Activated CD8-positive, alpha-beta T cell treated with anti-CD3 and anti-CD28 coated beads, Interleukin-2, amount 10 ng/mL, durations not matched to agents 7 days and 5 days (primary cell): ENCODE results near the gene PAX9. TPM values are rescaled to one million over a fixed set of nuclear protein-coding genes. Genes with fewer than 3 reads are reported as not detected.

Source experiments
- ATAC-seq: fragments of 150-1000 bp; cut with Tn5 transposase; one replicate; pipeline ENCODE4 v1.10.0; 2021; ENCODE audit warnings: moderate library complexity
- CTCF ChIA-PET: fragments of 350-600 bp; sonication (Branson Sonifier 250); formaldehyde crosslinking; loops from one replicate; lab custom pipeline; 2021; ENCODE audit warnings: antibody characterized with exemption; lab: Charles Lee
- POLR2A ChIA-PET: fragments of 350-600 bp; sonication (Branson Sonifier 250); formaldehyde crosslinking; loops from one replicate; lab custom pipeline; 2021; ENCODE audit warnings: antibody characterized with exemption; lab: Charles Lee
- DNase-seq: peaks from one replicate; pipeline ENCODE4 v3.0.0-alpha.2; 2020
- H3K27ac Mint-ChIP-seq: one replicate; pipeline ENCODE4 v1.8.0; 2021; ENCODE audit warnings: mild to moderate bottlenecking, mixed read lengths
- H3K27me3 Mint-ChIP-seq: one replicate; pipeline ENCODE4 v1.8.0; 2021; ENCODE audit warnings: low read depth, mixed read lengths
- H3K36me3 Mint-ChIP-seq: one replicate; pipeline ENCODE4 v1.8.0; 2021; ENCODE audit warnings: low read depth, mixed read lengths
- H3K4me1 Mint-ChIP-seq: one replicate; pipeline ENCODE4 v1.8.0; 2021; ENCODE audit warnings: low read depth, mixed read lengths
- H3K4me3 Mint-ChIP-seq: one replicate; pipeline ENCODE4 v1.8.0; 2021; ENCODE audit warnings: mild to moderate bottlenecking, mixed read lengths
- H3K9me3 Mint-ChIP-seq: one replicate; pipeline ENCODE4 v1.8.0; 2022; ENCODE audit warnings: mixed read lengths; ENCODE audit not compliant: insufficient read depth
- total RNA-seq, 2 experiments: library from RNA; stranded (reverse); gene quantifications; one replicate each; pipeline ENCODE4 v1.2.3, GENCODE V29; 2021

The PAX9 gene
- total RNA-seq, 2 experiments from 2014 or later: not detected

DNA sequence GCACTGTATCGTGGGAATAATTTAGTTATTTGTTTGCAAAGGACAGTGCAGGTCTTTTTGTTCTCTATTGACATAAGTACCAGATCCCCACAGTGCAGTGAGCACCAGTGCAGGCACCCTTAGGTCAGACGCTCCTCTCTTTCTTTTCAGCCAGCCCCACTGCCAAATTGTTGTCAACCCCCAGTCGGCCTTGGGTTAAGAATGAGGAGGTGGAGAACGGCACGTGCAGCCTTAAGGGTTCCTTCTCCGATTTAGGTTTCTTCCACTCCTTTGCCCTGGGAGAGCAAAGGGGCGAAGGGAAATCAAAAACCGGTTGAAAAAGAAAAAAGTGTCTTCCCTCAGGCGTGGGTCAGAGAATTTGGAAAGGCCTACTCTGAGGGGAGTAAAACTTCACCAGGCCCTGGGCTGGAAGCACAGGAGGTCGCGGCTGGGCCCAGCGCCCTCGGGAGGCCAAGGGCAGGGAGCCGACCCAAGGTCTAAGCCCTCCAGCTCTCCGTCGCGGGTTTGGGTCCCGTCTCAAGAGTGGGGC lies 4.3 kb downstream of the PAX9 start:
- Mint-ChIP-seq H3K4me1 (peaks cover 17% of the 10 kb centered on the region), H3K27ac (no peak overlapping the region), H3K27me3 (peaks cover 62% of the 10 kb centered on the region), H3K9me3 (peaks cover 5% of the 10 kb centered on the region), H3K36me3 (peaks cover 17% of the 10 kb centered on the region), H3K4me3 (no peak overlapping the region)
- DNase-seq (no peak), ATAC-seq (no peak)
- CTCF ChIA-PET: no interaction called here
- POLR2A ChIA-PET: no interaction called here

DNA sequence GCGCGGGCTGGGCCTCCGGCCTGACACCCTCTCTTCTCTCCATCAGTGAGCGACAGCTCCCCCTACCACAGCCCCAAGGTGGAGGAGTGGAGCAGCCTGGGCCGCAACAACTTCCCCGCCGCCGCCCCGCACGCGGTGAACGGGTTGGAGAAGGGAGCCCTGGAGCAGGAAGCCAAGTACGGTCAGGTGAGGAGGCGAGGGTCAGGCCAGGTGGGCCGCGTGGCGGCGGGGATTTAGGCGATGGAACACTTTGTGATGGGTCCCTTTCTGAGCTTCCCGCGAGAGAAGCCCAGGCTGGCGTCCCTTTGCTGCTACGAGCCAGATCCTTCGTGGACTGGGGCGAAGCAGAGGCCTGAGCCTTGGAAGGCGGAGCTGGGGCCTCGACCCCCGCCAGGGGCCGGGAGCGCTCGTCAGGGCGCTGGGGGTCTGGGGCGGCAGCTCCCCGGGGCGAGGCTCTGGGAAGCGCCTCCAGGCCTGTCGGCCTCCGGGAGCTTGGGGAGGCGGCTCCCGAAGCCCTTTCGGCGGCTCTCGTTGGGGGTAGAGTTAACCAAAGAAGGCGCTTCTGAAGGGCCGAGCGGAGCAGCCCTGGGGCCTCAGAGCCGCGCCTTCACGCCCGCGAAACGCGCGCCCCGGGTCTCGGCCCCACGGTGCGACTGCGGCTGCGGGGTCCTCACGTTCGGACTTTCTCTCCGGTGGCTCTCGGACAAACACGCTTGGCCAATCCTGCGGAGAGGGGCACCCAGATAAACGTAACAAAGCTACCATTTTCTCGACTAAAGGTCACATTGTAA lies 5.0 kb downstream of the PAX9 start:
- Mint-ChIP-seq H3K36me3 (peaks cover 13% of the 10 kb centered on the region), H3K4me3 (no peak overlapping the region), H3K4me1 (peaks cover 15% of the 10 kb centered on the region), H3K27me3 (peaks cover 56% of the 10 kb centered on the region), H3K27ac (no peak overlapping the region), H3K9me3 (no peaks in the 10 kb centered on the region)
- DNase-seq (no peak), ATAC-seq (no peak)
- POLR2A ChIA-PET: no interaction called here
- CTCF ChIA-PET: interaction anchor here (1.9 kb wide), 1 partner anchor 275 kb away, joined by 4 read pairs; no protein-coding TSS in a partner anchor

GRCh38 chr14:36667679-36668078 lies 6.0 kb downstream of the PAX9 start:
- CTCF ChIA-PET: interaction anchor here (1.9 kb wide), 1 partner anchor 274 kb away, joined by 4 read pairs; no protein-coding TSS in a partner anchor
- Mint-ChIP-seq H3K9me3 (no peaks in the 10 kb centered on the region), H3K4me3 (no peak overlapping the region), H3K27ac (no peak overlapping the region), H3K36me3 (peaks cover 8% of the 10 kb centered on the region), H3K4me1 (peaks cover 9% of the 10 kb centered on the region), H3K27me3 (peaks cover 45% of the 10 kb centered on the region)
- no peak for DNase-seq
- POLR2A ChIA-PET: no interaction called here
- no peak for ATAC-seq

DNA sequence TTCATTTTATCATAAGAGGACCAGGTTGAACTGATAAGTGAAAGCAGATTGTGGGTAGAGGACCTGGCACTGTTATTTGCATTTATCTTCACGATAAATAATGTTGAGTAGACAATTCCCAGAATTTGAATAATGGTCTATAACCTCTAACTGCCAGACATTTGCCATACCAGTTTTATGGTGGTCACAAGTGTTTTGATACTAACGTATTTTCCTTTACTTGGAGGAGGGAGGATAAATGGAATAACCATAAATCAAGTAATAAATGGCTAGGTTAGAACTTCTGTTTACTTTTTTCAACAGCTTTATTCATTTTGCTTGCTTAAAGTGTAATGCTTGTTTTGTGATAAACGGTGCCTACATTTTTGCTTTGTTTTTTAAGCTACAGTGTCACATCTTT lies 9.5 kb downstream of the PAX9 start:
- DNase-seq: no peak
- Mint-ChIP-seq H3K9me3 (no peaks in the 10 kb centered on the region), H3K27ac (no peak overlapping the region), H3K36me3 (no peaks in the 10 kb centered on the region), H3K4me3 (no peak overlapping the region), H3K27me3 (peaks cover 13% of the 10 kb centered on the region), H3K4me1 (no peaks in the 10 kb centered on the region)
- ChIA-PET CTCF (no interaction called here), POLR2A (no interaction called here)
- ATAC-seq: no peak

- CTCF ChIA-PET: no interaction called here
- ATAC-seq: no peak
- H3K9me3 Mint-ChIP-seq: no peaks in the 10 kb centered on the region
Observed at GRCh38 chr14:36672095-36672494, 10.4 kb downstream of the PAX9 start.

GRCh38 chr14:36674659-36675058 lies 13.0 kb downstream of the PAX9 start:
- CTCF ChIA-PET: no interaction called here

More at GRCh38 chr14:36672095-36672494, 10.4 kb downstream of the PAX9 start:
- no peak overlapping the region for H3K27ac Mint-ChIP-seq
- POLR2A ChIA-PET: no interaction called here
- H3K36me3 Mint-ChIP-seq: no peaks in the 10 kb centered on the region
- H3K4me3 Mint-ChIP-seq: no peak overlapping the region
- peaks cover 13% of the 10 kb centered on the region for H3K27me3 Mint-ChIP-seq
- no peak for DNase-seq
- H3K4me1 Mint-ChIP-seq: no peaks in the 10 kb centered on the region

GRCh38 chr14:36675581-36675980 lies 13.9 kb downstream of the PAX9 start:
- ATAC-seq (no peak), DNase-seq (no peak)
- Mint-ChIP-seq H3K27ac (no peak overlapping the region), H3K4me3 (no peak overlapping the region), H3K4me1 (no peaks in the 10 kb centered on the region), H3K27me3 (peaks cover 14% of the 10 kb centered on the region), H3K36me3 (no peaks in the 10 kb centered on the region), H3K9me3 (no peaks in the 10 kb centered on the region)
- ChIA-PET POLR2A (no interaction called here), CTCF (no interaction called here)

More at GRCh38 chr14:36674659-36675058, 13.0 kb downstream of the PAX9 start:
- no peaks in the 10 kb centered on the region for H3K9me3 Mint-ChIP-seq
- ATAC-seq: no peak
- H3K4me3 Mint-ChIP-seq: no peak overlapping the region
- DNase-seq: no peak
- H3K27me3 Mint-ChIP-seq: peaks cover 14% of the 10 kb centered on the region
- H3K36me3 Mint-ChIP-seq: no peaks in the 10 kb centered on the region
- no peak overlapping the region for H3K27ac Mint-ChIP-seq
- POLR2A ChIA-PET: no interaction called here
- no peaks in the 10 kb centered on the region for H3K4me1 Mint-ChIP-seq

DNA sequence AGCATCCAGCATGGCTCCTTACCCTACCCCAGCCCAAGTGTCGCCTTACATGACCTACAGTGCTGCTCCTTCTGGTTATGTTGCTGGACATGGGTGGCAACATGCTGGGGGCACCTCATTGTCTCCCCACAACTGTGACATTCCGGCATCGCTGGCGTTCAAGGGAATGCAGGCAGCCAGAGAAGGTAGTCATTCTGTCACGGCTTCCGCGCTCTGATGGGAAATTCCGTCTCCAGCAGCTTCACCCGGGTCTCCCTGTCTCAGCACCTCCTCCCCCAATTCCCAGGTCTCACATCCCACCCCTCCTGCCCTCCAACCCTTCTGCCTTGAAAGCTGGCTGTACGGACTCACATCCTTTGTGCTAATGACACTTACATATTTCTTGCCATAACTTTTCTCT lies 14.6 kb downstream of the PAX9 start:
- H3K36me3 Mint-ChIP-seq: no peaks in the 10 kb centered on the region
- H3K4me3 Mint-ChIP-seq: no peak overlapping the region
- no peak for DNase-seq
- no peak overlapping the region for H3K27ac Mint-ChIP-seq
- H3K9me3 Mint-ChIP-seq: no peaks in the 10 kb centered on the region
- H3K27me3 Mint-ChIP-seq: peaks cover 14% of the 10 kb centered on the region
- no peak for ATAC-seq
- ChIA-PET CTCF (no interaction called here), POLR2A (no interaction called here)
- H3K4me1 Mint-ChIP-seq: no peaks in the 10 kb centered on the region

GRCh38 chr14:36682338-36682737 lies 20.7 kb downstream of the PAX9 start:
- no peaks in the 10 kb centered on the region for H3K36me3 Mint-ChIP-seq
- H3K9me3 Mint-ChIP-seq: no peaks in the 10 kb centered on the region
- no peak for DNase-seq
- CTCF ChIA-PET: no interaction called here
- H3K27me3 Mint-ChIP-seq: peaks cover 5% of the 10 kb centered on the region
- H3K4me1 Mint-ChIP-seq: no peaks in the 10 kb centered on the region
- POLR2A ChIA-PET: no interaction called here
- H3K4me3 Mint-ChIP-seq: no peak overlapping the region
- no peak overlapping the region for H3K27ac Mint-ChIP-seq
- no peak for ATAC-seq

DNA sequence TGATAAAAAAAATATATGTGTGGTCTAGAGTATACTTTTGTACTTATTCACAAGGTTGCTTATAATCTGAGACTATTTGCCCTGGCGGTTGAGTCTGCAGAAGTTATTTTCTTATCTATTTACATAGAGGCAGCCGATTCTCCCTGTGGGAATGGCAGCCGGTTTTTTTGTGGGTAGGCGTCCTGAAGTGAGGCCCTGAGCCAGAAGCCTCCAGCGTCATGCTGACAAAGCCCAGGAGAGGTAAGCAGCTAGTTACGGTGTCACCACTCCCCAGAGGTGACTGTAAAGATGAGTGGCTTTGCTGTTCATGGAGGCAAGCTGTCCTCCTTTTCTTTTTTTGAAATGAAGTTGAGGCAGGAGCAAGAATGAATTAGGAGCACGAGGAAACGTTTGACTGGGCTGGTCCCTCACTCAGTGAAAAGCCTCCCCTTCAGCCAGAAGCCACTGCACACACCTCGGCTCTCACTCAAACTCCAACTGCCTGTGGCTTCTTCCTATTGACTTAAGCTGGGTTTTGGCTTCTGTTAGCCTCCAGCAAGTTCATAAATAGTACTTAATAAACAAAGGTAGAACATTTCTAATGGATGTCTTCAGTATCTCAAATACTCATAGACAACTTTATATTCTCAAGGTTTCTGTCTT lies 21.5 kb downstream of the PAX9 start:
- no peaks in the 10 kb centered on the region for H3K9me3 Mint-ChIP-seq
- no peak for ATAC-seq
- no peaks in the 10 kb centered on the region for H3K36me3 Mint-ChIP-seq
- no peak for DNase-seq
- H3K27ac Mint-ChIP-seq: no peak overlapping the region
- no peak overlapping the region for H3K4me3 Mint-ChIP-seq
- CTCF ChIA-PET: no interaction called here
- peaks cover 4% of the 10 kb centered on the region for H3K27me3 Mint-ChIP-seq
- POLR2A ChIA-PET: no interaction called here
- no peaks in the 10 kb centered on the region for H3K4me1 Mint-ChIP-seq

DNA sequence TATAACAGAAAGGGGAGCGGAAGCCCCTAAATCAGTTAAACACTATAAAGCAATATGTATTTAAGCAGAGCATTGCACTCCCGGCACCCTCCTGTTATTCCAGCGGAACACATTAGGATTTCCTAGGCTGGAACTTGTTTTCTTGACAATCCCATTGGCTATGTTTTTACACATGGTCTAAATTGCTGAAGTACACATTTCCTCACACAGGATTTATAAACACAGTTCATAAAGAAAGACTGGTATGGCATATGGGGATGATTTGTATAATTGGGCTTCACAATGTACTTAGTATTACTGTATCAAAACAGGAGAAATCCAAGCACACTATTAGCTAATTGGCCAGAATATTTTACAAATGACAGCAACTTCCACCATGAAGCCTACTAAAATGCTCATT lies 23.3 kb downstream of the PAX9 start:
- H3K27ac Mint-ChIP-seq: no peak overlapping the region
- H3K36me3 Mint-ChIP-seq: no peaks in the 10 kb centered on the region
- ATAC-seq (no peak), DNase-seq (no peak)
- no peaks in the 10 kb centered on the region for H3K9me3 Mint-ChIP-seq
- no peak overlapping the region for H3K4me3 Mint-ChIP-seq
- ChIA-PET CTCF (no interaction called here), POLR2A (no interaction called here)
- H3K4me1 Mint-ChIP-seq: no peaks in the 10 kb centered on the region
- H3K27me3 Mint-ChIP-seq: no peaks in the 10 kb centered on the region

DNA sequence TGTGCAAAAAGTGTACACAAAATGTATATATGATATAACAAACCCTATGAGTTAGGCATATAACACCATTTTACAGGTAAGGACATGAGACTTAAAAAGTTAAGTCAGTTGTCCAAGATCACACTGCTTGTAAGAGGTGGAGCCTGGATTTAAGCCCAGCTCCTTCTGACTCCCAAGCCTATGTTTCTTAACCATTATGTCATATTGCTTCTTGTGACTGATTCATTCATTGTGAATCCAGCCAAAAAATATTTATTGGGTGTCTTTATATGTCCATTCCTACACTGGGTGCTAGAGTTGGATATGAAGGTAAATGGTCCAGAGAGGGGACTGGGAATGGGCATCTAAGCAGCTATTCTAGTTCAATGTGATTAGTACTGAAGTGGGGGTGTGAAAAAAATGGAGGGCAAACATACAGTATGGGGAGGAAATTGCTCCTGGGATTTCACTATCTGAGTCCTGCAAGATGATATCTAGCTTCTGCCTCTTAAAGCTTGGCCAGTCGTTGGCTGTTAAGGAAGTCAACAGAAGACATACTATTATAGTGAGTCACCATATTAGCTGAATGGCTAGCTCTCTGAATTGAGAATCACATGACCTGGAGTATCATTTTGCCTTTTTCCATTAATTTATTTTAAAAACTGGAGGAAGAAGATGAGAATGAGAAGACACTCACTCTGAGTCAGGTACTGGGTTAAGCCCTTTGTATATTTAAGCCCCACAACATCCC lies 28.8 kb downstream of the PAX9 start:
- Mint-ChIP-seq H3K36me3 (no peaks in the 10 kb centered on the region), H3K27ac (no peak overlapping the region), H3K9me3 (no peaks in the 10 kb centered on the region), H3K4me1 (no peaks in the 10 kb centered on the region), H3K4me3 (no peak overlapping the region), H3K27me3 (no peaks in the 10 kb centered on the region)
- ATAC-seq (no peak), DNase-seq (no peak)
- CTCF ChIA-PET: no interaction called here
- POLR2A ChIA-PET: no interaction called here
